Measurements from ENCODE around the gene PSMD12.
"Not testable (repeated sequence)": the region's sequence is repeated elsewhere in the genome, so short reads cannot be mapped to it uniquely, and the experiment has no call there.

PSMD12 gene

DNA sequence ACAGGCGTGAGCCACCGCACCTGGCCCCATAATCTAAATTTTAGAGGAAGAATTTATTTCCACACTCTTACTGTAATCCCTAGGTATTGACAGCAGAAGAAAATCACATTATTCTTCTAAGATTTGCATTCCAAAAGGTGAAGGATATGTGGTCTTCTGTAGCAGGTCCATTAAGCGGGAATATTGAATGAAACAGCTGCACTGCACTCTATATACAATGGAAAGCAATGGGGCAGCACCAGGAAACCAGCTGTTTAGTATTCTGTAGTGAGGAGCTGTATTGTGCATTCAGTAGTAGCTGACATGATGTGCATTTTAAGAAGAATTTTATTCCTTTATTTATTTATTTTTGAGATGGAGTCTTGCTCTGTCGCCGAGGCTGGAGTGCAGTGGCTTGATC is 49.6 kb downstream of the PSMD12 start:
- in situ Hi-C loops (cut with MboI; ENCODE audit: low sequenced_read_pairs): no loop called here

DNA sequence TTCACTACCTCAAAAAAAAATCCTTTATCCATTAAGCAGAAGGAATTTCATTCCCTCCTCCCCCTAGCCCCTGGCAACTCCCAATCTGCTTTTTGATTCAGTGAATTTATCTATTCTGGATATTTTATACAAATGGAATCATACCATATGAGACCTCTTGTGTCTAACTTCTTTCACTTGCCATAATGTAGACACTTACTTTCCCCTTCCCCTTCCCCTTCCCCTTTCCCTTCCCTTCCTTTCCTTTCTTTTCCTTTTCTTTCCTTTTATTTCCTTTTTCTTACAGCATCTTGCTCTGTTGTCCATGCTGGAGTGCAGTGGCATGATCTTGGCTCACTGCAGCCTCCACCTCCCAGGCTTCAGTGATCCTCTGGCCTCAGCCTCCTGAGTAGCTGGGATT is 50.5 kb downstream of the PSMD12 start:
- in situ Hi-C loops (cut with MboI; ENCODE audit: low sequenced_read_pairs): no loop called here

DNA sequence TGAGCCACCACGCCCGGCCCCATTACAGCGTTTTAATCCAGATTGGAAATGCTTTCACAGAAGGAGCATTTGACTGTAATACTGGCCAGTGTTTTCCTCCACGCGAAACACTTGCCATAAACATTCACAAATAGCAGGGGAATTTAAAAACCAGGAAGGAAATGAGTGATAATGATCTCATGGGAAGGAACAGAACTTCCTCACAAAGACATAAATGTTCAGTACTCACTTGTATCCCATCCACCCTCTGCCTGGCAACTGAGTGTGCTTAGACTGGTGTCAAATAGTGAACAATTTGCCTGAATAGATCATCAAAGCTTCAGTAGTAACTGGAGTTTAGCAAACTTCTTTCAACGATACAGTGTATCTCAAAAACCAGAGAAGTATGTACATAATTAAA is 54.1 kb downstream of the PSMD12 start:
- in situ Hi-C loops (cut with MboI; ENCODE audit: low sequenced_read_pairs): no loop called here

DNA sequence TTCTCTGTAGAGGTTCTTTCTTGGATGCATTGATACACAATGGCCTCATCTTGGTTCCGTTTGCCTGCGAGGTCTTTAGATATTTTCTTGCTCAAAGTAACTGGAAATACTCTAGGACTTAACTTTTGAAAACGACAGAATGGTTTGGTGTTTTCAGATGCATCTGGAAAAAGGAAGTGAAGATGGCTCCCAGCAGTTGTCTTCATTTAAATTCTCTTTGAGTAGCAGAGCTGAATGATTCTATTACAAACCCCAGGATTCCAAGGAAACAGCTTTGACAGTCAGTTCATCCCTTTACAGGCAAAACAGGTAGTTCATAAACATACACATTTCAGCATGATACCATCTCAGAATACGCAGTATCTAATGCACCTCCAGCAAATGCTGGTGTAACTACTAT is 54.8 kb downstream of the PSMD12 start:
- in situ Hi-C loops (cut with MboI; ENCODE audit: low sequenced_read_pairs): no loop called here

DNA sequence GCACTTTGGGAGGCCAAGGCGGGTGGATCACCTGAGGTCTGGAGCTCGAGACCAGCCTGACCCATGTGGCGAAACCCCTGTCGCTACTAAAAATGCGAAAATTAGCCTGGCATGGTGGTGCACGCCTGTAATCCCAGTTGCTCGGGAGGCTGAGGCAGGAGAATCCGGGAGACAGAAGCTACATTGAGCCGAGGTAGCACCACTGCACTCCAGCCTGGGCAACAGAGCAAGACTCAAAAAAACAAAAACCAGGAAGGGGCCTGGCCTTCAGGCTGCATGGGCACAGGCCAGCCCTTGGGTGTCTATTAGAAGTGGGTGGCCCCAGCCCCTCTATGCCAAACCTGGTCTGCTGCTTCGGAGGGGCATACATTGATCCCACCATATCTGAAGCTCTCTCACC is 56.0 kb downstream of the PSMD12 start:
- in situ Hi-C loops (cut with MboI; ENCODE audit: low sequenced_read_pairs): no loop called here

DNA sequence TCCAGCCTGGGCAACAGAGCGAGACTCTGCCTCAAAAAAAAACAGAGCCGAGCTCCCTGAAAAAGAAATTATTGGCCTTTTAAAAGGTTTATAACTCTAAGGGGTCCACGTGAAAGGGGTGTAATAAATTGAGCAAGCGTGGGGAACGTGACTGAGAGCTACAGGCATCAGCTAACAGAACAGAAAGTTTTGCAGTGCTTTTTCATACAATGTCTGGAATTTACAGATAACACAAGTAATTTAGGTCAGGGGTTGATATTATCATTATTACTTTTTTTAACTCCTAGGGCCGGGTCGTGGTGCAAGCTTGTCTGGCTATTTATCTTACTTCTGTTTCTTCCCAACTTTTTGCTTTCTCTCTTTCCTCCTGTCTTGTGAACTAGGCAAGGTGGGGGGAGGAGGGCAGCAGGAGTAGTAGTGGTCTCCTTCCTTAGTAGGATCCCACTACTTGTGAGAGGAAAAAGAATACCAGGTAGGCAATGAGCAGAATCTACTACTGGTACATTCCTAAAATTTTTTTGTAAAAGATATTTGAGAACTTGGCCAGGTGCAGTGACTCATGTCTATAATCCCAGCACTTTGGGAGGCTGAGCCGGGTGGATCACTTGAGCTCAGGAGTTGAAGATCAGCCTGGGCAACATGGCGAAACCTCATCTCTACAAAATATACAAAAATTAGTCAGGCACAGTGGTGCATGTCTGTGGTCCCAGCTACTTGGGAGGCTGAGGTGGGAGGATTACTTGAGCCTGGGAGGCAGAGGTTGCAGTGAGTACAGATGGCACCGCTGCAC is 60.7 kb downstream of the PSMD12 start:
- in situ Hi-C loops (cut with MboI; ENCODE audit: low sequenced_read_pairs): not testable (repeated sequence)

DNA sequence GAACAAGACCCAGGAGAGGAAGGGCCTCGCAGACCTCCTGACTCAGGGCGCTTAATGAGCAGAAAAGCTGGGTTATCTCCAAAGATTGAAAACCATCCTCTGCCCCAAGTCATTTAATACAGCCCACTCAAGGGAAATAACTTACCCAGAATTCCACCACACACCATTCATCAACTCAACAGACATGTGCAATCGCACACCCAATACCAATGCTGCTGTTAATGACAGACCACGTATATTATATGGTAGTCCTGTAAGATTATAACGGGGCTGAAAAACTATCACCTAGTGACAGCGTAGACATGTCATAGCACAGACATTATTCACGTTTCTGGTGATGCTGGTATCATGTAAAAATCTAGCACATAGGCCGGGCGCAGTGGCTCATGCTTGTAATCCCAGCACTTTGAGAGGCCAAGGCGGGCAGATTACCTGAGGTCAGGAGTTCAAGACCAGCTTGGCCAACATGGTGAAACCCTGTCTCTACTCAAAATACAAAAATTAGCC is 68.9 kb downstream of the PSMD12 start:
- in situ Hi-C loops (cut with MboI; ENCODE audit: low sequenced_read_pairs): no loop called here

DNA sequence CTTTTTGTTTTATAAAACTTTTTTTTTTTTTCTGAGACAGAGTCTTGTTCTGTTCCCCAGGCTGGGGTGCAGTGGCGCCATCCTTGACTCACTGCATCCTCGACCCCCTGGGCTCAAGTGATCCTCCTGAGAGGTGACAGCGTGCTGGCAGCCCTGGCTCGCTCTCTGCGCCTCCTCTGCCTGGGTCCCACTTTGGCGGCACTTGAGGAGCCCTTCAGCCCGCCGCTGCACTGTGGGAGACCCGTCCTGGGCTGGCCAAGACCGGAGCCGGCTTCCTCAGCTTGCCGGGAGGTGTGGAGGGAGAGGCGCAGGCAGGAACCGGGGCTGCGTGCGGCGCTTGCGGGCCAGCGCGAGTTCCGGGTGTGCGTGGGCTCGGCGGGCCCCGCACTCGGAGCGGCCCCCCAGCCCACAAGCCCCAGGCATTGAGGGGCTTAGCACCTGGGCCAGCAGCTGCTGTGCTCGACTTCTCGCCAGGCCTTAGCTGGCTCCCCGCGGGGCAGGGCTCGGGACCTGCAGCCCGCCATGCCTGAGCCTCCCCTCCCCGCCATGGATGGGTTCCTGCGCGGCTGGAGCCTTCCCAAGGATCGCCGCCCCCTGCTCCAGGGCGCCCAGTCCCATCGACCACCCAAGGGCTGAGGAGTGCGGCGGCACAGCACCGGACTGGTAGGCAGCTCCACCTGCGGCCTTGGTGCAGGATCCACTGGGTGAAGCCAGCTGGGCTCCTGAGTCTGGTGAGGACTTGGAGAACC is 71.8 kb downstream of the PSMD12 start:
- in situ Hi-C loops (cut with MboI; ENCODE audit: low sequenced_read_pairs): no loop called here

DNA sequence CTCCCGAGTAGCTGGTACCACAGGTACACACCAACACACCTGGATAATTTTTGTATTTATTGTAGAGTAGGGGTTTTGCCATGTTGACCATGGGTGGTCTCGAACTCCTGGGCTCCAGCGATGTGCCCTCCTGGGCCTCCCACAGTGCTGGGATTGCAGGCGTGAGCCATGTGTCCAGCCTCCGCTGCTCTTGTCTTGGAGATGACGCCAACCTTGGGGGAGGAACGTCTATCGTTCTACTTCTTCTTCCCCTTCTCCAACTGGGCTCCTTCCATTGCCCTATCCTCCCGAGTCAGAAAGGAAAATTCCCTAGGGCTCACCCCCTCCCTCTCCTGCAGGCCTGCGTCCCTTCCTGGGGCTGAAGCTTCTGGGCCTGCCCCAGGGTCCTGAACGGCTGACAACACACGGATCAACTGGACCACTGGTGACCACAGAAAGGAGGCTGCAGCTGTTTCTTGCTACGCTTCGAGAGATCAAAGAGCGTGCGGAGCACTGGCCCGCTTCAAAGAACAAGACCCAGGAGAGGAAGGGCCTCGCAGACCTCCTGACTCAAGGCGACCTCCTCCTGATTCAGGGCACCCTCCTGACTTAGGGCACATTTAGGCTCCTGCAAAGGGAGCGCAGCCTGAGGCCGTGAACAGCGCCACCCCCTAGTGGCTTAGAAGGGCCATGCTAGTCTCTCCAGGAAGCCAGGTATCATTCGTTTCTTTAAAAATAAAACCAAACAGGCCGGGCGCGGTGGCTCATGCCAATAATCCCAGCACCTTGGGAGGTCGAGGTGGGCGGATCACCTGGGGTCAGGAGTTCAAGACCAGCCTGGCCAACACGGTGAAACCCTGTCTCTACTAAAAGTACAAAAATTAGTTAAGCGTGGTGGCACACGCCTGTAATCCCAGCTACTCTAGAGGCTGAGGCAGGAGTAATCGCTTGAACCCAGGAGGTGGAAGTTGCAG is 72.8 kb downstream of the PSMD12 start:
- in situ Hi-C loops (cut with MboI; ENCODE audit: low sequenced_read_pairs): no loop called here

DNA sequence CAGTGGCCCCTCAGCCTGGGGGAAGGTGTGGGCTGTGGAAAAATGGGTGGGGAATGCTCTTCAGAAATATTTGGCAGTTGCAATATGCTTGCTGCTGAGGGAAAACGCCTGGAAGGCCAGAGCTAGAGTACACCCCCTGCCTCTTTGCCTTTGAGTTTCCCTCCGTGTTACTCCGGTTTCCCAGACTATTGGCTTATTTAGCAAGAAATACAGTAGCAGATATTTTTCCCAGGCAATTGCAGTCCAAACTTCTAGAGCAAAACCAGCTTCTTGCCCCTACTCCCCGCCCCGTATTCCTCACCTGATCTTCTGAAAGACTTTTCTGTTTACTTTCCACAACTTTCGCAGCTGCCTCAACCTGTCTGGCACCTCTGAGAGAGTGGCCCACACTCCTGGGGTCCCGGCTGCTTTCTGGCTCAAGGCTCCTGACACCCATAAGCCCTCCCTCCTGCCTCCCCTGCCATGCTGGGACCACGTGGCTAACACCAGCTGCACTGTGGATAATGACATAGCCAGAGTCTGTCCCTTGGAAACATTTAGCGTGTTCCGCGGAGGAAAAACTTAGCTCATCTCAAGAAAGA is 75.6 kb downstream of the PSMD12 start:
- in situ Hi-C loops (cut with MboI; ENCODE audit: low sequenced_read_pairs): no loop called here

DNA sequence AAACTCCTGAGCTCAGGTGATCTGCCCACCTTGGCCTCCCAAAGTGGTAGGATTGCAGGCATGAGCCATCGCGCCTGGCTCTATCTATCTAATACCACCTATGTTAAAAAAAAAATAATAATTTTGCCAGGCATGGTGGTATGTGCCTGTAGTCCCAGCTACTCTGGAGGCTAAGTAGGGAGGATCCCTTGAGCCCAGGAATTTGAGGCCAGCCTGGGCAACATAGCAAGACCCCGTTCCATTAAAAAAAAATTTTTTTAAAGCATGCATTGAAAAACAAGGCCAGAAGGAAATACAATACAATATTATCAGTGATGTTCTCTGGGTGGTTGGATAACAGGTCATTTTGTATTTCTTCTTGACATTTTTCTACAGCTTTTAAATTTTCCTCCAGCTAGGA is 76.1 kb downstream of the PSMD12 start:
- in situ Hi-C loops (cut with MboI; ENCODE audit: low sequenced_read_pairs): no loop called here

DNA sequence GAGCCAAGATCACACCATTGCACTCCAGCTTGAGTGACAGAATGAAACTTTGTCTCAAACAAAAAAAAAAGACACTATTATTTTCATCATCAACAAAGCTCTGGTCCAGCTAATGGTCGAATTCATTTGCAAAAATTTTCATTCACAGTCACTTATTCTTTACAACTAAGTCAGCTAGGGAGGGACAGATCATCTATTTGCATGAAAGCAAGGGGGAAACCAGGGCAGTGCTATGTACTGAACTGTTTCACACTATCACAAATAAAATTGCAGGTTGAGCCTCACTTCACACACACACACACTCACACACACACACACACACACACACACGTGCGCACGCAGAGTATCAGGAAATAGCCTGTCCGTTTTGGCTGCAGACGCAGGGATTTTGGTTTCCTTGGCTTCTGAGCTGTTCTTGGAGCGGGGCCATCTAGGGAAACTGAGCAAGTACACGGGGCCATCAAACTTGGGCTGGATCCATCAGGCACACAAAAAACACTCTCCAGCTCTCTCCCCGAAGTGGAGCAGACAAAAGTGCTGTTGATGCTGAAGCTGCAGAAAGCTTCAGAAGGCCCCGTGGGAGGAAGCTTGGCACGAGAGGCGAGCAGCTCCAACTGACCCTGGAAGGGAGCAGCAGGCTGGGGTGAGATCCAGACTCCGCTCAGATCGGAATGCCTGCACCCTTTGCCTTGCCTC is 77.0 kb downstream of the PSMD12 start:
- in situ Hi-C loops (cut with MboI; ENCODE audit: low sequenced_read_pairs): no loop called here

All from HL-60/S4 treated with phorbol 12-myristate 13-acetate at 8.2 ng/mL for 4 days and 3 days (cell line).